Measurements from ENCODE around the gene RBP5.

Gene RBP5

GRCh38 chr12:7096006-7096932, 32.4 kb downstream of the RBP5 start:
- no peak for TF ChIP-seq POLR2A (IDR thresholded peaks at IDR 0.05; ENCODE audit: extremely low read depth, insufficient read length)
- TF ChIP-seq CTCF (IDR thresholded peaks at IDR 0.05; ENCODE audit: low read depth, low read length): no peak
- no peak for TF ChIP-seq MYC (IDR thresholded peaks at IDR 0.05; ENCODE audit: low read depth, low read length)
- no peak for DNase-seq (ENCODE audit: low read depth)
- H3K4me3 ChIP-seq (ENCODE audit: low read depth, low read length): no peak overlapping the region

DNA sequence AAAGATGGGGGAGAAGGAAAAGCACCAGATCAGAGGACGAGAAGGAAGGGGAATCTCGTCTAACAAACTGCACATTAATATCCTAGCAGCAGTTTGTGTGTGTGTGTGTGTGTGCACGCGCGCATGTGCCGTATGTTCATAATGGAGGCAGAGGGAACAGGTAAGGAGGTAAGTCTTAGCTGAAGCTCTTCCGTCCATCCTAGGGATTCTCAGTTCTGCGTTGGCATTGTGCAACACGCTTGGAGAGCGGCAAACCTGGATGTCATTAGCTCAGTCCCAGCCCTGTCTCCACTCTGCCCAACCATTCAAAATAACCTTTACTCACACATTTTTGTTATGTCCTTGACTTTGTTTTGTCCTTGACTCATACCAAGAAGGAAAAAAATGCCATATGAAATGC, 34.8 kb downstream of the RBP5 start:
- no peak for TF ChIP-seq POLR2A (IDR thresholded peaks at IDR 0.05; ENCODE audit: extremely low read depth, insufficient read length)
- TF ChIP-seq, protein P1, sequence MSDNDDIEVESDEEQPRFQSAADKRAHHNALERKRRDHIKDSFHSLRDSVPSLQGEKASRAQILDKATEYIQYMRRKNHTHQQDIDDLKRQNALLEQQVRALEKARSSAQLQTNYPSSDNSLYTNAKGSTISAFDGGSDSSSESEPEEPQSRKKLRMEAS (IDR thresholded peaks at IDR 0.05; ENCODE audit: low read depth, low read length): no peak
- TF ChIP-seq CTCF (IDR thresholded peaks at IDR 0.05; ENCODE audit: low read depth, low read length): no peak
- DNase-seq (ENCODE audit: low read depth): no peak
- no peak overlapping the region for H3K4me3 ChIP-seq (ENCODE audit: low read depth, low read length)

DNA sequence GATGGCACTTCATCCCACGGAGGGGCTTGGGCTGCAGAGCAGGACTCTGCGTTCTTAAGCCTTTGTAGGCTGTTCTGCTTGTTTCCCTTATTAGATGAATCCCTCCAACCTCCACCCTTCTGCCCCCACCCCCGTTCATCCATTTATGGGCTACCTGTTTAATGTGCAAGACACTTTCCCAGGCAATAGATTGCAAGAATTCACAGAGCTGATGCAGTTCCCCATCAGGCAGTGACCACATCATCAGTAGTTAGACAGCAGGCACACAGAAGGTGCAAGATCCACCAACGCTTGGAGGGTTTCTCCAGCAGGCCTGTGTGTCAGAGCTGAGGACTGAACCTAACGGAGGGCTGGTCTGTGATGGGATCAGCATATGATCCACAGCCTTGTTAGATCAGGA, 35.2 kb downstream of the RBP5 start:
- TF ChIP-seq, protein P1 (IDR thresholded peaks at IDR 0.05; ENCODE audit: low read depth, low read length): no peak
- no peak for TF ChIP-seq MYC (IDR thresholded peaks at IDR 0.05; ENCODE audit: low read depth, low read length)
- no peak for TF ChIP-seq CTCF (IDR thresholded peaks at IDR 0.05; ENCODE audit: low read depth, low read length)
- no peak for TF ChIP-seq POLR2A (IDR thresholded peaks at IDR 0.05; ENCODE audit: extremely low read depth, insufficient read length)
- DNase-seq (ENCODE audit: low read depth): no peak
- H3K4me3 ChIP-seq (ENCODE audit: low read depth, low read length): no peak overlapping the region

DNA sequence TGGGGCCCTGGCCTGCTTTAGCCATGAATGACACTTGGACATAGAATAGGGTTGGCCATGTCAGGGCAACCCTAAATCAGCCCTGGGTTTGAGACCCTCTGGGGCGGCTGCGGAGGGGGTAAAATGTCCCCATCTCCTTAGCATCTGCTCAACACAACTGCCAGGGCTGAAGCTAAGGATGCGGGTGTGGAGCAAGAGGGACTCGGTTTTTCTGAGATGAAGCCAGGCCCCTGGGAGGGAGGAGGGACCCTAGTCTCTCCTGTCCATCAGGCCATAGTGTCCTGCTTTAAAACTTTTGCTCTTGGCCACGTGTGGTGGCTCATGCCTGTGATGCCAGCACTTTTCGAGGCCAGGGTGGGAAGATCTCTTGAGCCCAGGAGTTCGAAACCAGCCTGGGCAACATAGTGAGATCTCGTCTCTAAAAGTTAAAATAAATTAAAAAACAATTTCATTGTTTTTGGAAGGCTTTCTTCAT, 35.7 kb downstream of the RBP5 start:
- no peak for DNase-seq (ENCODE audit: low read depth)
- no peak overlapping the region for H3K4me3 ChIP-seq (ENCODE audit: low read depth, low read length)
- TF ChIP-seq, protein P1 (IDR thresholded peaks at IDR 0.05; ENCODE audit: low read depth, low read length): no peak
- TF ChIP-seq CTCF (IDR thresholded peaks at IDR 0.05; ENCODE audit: low read depth, low read length) (no peak), MYC (IDR thresholded peaks at IDR 0.05; ENCODE audit: low read depth, low read length) (no peak), POLR2A (IDR thresholded peaks at IDR 0.05; ENCODE audit: extremely low read depth, insufficient read length) (no peak)

DNA sequence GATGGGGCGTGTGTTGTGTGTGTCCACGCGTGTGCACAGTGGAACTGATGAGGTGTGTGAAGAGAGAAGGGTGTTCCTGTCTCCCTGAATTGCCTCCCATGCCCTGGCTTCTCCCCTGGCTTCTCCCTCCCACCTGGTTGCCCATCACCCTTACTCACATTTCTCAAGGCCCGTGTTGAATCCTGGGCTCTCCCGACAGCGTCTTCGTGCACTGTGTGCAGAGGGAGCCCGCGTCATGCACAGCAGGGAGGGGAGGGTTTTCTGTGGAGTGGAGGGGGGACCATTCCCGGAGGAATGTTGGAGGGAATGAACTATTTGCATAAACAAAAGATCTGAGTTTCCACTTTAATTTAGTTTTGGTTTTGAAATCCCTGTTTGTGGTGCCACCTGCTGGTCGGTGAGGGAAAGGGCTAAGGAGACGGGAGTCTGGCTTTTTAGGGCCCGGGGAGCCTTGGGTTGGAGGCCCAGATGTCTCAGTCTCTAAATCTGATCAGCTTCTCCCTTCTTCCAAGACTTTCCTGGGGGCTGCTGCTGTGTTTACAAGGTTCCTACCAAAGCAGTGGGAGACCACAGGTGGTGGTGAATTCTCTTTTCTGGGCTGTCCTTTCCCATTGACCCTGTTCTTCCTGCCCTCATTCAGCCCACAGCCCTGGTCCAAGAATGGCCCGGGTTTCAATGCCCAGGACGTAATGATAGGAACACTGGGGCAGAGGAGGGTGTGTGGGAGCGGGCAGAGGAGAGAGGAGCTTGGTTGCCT, 36.3 kb downstream of the RBP5 start, which contains the start of gene C1R:
Gene C1R (minus strand): TSS at position 217 of the 757 bp plus-strand sequence. CDS start 57 bp downstream, at position 160.
- H3K4me3 ChIP-seq (ENCODE audit: low read depth, low read length): no peak within 1 kb of the TSS
- DNase-seq (ENCODE audit: low read depth): peak; percentile 61
- no peak for TF ChIP-seq MYC (IDR thresholded peaks at IDR 0.05; ENCODE audit: low read depth, low read length)
- TF ChIP-seq CTCF (IDR thresholded peaks at IDR 0.05; ENCODE audit: low read depth, low read length): peak; percentile 88
